GM12873 (cell line): Measurements from ENCODE around the gene MEDAG.

Experiments used
- CTCF ChIP-seq: IDR thresholded peaks from 2 replicates; pipeline ENCODE4 v1.5.1; 2012; ENCODE audit warnings: low read depth, mild to moderate bottlenecking, moderate library complexity, low read length, control low read depth; ENCODE audit not compliant: insufficient read depth; ENCODE audit errors: missing control alignments

Gene MEDAG

GRCh38 chr13:30933354-30933670 lies 27.2 kb downstream of the MEDAG start:
- no peak for TF ChIP-seq CTCF

DNA sequence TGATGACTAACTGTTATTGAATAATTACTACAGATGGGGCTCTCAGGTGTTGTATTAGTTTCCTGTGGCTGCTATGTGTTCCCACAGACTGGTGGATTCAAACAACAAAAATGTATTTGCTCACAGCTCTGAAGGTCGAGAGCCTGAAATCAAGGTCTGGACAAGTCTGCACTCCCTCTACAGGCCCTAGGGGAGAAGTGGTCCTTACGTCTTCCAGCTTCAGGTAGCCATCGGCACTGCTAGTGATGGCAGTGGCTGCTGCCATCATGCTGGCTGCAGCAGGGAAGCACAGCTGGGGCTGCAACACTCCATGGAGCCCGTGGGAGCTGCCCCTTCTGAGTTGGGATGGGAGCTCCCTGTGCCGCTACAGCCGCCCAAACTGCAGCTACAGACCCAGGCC lies 28.3 kb downstream of the MEDAG start:
- TF ChIP-seq CTCF = no peak

GRCh38 chr13:30934803-30935202 lies 28.7 kb downstream of the MEDAG start:
- TF ChIP-seq CTCF = no peak

GRCh38 chr13:30936971-30937370 lies 30.9 kb downstream of the MEDAG start:
- TF ChIP-seq CTCF = no peak

DNA sequence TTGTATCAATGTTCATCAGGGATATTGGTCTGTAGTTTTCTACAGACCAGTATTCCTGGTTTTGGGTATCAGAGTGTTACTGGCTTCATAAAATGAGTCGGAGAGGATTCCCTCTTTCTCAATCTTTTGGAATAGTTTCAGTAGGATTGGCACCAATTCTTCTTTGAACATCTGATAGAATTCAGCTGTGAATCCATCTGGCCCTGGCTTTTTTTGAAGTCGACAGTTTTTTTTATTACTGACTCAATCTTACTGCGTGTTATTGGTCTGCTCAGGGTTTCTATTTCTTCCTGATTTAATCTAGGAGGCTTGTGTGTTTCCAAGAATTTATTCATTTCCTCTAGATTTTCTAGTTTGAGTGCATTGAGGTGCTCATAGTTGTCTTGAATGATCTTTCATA lies 37.8 kb downstream of the MEDAG start:
- TF ChIP-seq CTCF = no peak

GRCh38 chr13:30957258-30957943 lies 51.3 kb downstream of the MEDAG start:
- TF ChIP-seq CTCF = no peak

- TF ChIP-seq CTCF = no peak
Measured at GRCh38 chr13:30959678-30960077, 53.6 kb downstream of the MEDAG start.

DNA sequence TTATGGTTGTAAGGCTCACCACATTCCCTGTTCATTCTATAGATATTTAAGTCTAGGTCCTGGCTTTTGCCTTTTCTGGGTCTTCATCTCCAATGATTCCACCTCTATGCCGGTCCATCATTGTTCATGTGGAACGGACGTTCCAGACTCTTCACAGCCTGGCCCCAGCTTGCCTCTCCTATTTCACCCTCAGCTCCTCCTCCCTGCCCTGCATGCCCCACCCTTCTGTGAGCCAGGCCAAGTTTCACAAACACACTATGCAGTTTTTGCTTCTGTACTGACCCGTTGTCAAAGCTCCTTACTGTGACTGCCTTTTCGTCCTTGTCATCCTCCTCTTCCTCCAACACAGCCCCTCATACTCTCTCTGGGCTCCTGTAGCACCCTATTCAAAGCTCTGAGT lies 57.7 kb downstream of the MEDAG start:
- TF ChIP-seq CTCF = no peak
